ENCODE measurements around the gene FOSB. TPM values are rescaled to one million over a fixed set of nuclear protein-coding genes. Genes with fewer than 3 reads are reported as not detected.

Gene FOSB
- total RNA-seq, 6 donors from 2014 or later = 8.8 to 152 (median 94.9) TPM; not detected in 1

DNA sequence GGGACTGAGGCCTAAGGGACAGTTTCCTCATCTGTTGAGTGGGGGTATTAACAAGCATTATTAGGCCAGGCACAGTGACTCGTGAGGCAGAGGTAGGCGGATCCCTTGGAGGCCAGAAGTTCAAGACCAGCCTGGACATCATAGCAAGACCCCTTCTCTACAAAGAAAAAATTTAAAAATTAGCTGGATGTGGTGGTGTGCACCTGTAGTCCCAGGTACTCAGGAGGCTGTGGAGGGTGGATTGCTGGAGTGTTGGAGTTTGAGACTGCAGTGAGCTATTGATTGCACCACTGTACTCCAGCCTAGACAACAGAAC lies 11.3 kb upstream of the FOSB start:
- no peaks in the 10 kb centered on the region for H3K9me3 ChIP-seq
- H3K4me3 ChIP-seq = no peak overlapping the region
- H3K27ac ChIP-seq = peak overlapping the region; percentile 78 to 81 (median 79)
- H3K27me3 ChIP-seq = no peaks in the 10 kb centered on the region
- ATAC-seq (ENCODE audit: low FRiP score in 2 of 2) (no peak), DNase-seq (no peak)
- no peaks in the 10 kb centered on the region for H3K36me3 ChIP-seq
- peaks cover 23 to 40% (median 31%) of the 10 kb centered on the region in 4 donors for H3K4me1 ChIP-seq
- no peak for TF ChIP-seq EP300 (IDR thresholded peaks at IDR 0.05)
- TF ChIP-seq, protein P1, sequence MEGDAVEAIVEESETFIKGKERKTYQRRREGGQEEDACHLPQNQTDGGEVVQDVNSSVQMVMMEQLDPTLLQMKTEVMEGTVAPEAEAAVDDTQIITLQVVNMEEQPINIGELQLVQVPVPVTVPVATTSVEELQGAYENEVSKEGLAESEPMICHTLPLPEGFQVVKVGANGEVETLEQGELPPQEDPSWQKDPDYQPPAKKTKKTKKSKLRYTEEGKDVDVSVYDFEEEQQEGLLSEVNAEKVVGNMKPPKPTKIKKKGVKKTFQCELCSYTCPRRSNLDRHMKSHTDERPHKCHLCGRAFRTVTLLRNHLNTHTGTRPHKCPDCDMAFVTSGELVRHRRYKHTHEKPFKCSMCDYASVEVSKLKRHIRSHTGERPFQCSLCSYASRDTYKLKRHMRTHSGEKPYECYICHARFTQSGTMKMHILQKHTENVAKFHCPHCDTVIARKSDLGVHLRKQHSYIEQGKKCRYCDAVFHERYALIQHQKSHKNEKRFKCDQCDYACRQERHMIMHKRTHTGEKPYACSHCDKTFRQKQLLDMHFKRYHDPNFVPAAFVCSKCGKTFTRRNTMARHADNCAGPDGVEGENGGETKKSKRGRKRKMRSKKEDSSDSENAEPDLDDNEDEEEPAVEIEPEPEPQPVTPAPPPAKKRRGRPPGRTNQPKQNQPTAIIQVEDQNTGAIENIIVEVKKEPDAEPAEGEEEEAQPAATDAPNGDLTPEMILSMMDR (IDR thresholded peaks at IDR 0.05) = no peak
- TF ChIP-seq POLR2AphosphoS5 (IDR thresholded peaks at IDR 0.05) = no peak
- TF ChIP-seq POLR2A (IDR thresholded peaks at IDR 0.05) = no peak
- WGBS, 2 donors = 52 to 54% methylated on average over 2 of the region's 2 CpGs

DNA sequence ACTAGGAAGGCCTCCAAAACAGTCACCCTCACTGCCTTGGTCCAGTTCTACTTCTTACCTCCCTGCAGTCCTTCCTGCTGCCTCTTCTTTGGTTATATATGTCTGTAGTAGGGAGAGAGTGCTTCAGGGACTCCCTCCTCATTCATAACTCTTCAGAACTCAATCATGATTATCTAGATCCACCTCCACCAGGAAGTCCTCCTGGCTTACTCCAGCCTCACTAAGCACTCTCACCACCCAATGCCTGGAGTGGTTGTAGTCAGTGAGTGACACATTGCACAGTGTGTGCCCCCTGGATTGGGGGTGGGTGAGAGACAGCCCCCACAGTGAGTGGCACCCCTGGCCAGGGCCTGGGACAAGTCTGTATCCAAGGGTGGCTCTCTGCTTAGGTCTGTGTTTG lies 10.0 kb upstream of the FOSB start:
- Histone ChIP-seq H3K9me3 (no peaks in the 10 kb centered on the region), H3K36me3 (no peaks in the 10 kb centered on the region), H3K4me3 (no peak overlapping the region), H3K27me3 (no peaks in the 10 kb centered on the region), H3K27ac (no peak overlapping the region), H3K4me1 (peaks cover 21 to 35% (median 28%) of the 10 kb centered on the region in 4 donors)
- DNase-seq (no peak), ATAC-seq (ENCODE audit: low FRiP score in 2 of 2) (no peak)
- TF ChIP-seq POLR2AphosphoS5 (IDR thresholded peaks at IDR 0.05) (no peak), POLR2A (IDR thresholded peaks at IDR 0.05) (no peak), EP300 (IDR thresholded peaks at IDR 0.05) (no peak)
- TF ChIP-seq, protein P1 (IDR thresholded peaks at IDR 0.05) = no peak

DNA sequence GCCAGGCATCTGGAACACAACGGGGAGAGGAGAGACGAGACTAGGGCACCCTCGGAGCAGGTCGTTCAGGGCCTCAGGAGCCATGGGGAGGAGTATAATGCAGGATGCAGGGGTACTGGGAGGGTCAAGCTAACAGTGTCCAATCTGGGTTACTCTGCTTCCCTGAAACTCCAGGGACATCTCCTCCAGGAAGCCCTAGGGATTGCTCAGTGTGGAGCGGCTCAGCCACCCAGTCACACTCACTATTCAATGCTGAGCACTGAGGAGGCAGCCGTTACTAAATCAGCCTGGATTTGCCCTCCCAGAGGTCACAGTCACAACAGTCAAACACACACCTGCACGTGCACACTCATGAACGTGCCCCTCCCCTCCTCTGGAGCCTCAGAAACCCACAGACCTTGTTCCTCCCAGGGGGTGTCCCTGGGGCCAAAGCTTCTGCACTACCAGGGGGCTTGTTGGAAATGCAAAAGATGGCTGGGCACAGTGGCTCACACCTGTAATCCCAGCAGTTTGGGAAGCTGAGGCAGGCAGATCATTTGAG lies 6.9 kb upstream of the FOSB start:
- ATAC-seq (ENCODE audit: low FRiP score in 2 of 2) (no peak), DNase-seq (no peak)
- H3K4me3 ChIP-seq = no peak overlapping the region
- 51 to 57% methylated on average over 8 of the region's 8 CpGs for WGBS, 2 donors
- no peaks in the 10 kb centered on the region for H3K36me3 ChIP-seq
- H3K27ac ChIP-seq = no peak overlapping the region
- TF ChIP-seq, protein P1 (IDR thresholded peaks at IDR 0.05) = no peak
- TF ChIP-seq EP300 (IDR thresholded peaks at IDR 0.05) = no peak
- no peak for TF ChIP-seq POLR2A (IDR thresholded peaks at IDR 0.05)
- no peak for TF ChIP-seq POLR2AphosphoS5 (IDR thresholded peaks at IDR 0.05)
- H3K27me3 ChIP-seq = no peaks in the 10 kb centered on the region
- H3K9me3 ChIP-seq = no peaks in the 10 kb centered on the region
- peaks cover 7 to 10% (median 9%) of the 10 kb centered on the region in 4 donors for H3K4me1 ChIP-seq

DNA sequence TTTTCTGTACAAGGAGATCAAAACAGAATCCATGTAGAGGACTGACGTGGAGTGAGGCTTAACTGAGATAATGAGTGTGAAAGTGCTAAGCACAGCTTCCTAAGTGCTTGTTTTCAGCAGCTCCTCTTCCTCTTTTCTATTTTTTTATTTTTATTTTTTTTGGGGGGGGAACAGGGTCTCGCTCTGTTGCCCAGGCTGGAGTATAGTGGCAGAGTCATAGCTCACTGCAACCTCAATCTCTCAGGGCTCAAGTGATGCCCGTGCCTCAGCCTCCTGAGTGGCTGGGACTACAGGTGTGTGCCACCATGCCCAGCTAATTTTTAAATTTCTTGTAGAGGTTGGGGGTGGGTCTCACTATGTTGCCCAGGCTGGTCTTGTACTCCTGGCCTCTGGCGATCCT lies 5.6 kb upstream of the FOSB start:
- no peak for ATAC-seq (ENCODE audit: low FRiP score in 2 of 2)
- 69 to 75% methylated on average over 4 of the region's 4 CpGs for WGBS, 2 donors

DNA sequence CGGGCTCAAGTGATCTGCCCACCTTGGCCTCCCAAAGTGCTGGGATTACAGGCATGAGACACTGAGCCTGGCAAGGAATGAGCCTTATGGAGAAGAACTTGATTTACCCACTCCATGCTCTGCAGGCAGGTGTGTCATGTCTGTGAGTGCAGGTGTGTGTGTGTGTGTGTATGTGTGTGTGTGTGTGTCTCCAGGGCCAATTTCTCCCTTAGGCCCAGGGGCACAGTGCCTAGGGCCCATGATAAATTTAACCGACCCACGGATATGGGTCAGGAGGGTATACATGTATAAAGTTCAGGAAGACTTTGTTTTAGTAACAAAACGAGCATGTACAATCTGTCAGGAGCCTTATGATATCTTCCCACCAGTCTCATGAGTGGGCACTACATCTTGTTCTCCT lies 4.6 kb upstream of the FOSB start:
- no peak for ATAC-seq (ENCODE audit: low FRiP score in 2 of 2)
- H3K27me3 ChIP-seq = no peaks in the 10 kb centered on the region
- WGBS, 2 donors = 82 to 91% methylated on average over 4 of the region's 4 CpGs
- no peak overlapping the region for H3K27ac ChIP-seq
- no peaks in the 10 kb centered on the region for H3K36me3 ChIP-seq
- no peak for TF ChIP-seq POLR2A (IDR thresholded peaks at IDR 0.05)
- TF ChIP-seq, protein P1 (IDR thresholded peaks at IDR 0.05) = no peak
- no peak for TF ChIP-seq POLR2AphosphoS5 (IDR thresholded peaks at IDR 0.05)
- no peak for TF ChIP-seq EP300 (IDR thresholded peaks at IDR 0.05)
- H3K4me3 ChIP-seq = no peak overlapping the region
- DNase-seq = no peak
- H3K4me1 ChIP-seq = peaks cover 9 to 13% (median 10%) of the 10 kb centered on the region in 4 donors
- no peaks in the 10 kb centered on the region for H3K9me3 ChIP-seq

More for the DNA sequence above, 5.6 kb upstream of the FOSB start:
- no peak for DNase-seq
- H3K36me3 ChIP-seq = no peaks in the 10 kb centered on the region
- peaks cover 4 to 6% (median 5%) of the 10 kb centered on the region in 4 donors for H3K4me1 ChIP-seq
- no peak for TF ChIP-seq EP300 (IDR thresholded peaks at IDR 0.05)
- no peak for TF ChIP-seq POLR2AphosphoS5 (IDR thresholded peaks at IDR 0.05)
- TF ChIP-seq, protein P1 (IDR thresholded peaks at IDR 0.05) = no peak
- TF ChIP-seq POLR2A (IDR thresholded peaks at IDR 0.05) = no peak
- H3K9me3 ChIP-seq = no peaks in the 10 kb centered on the region
- H3K27me3 ChIP-seq = no peaks in the 10 kb centered on the region
- no peak overlapping the region for H3K4me3 ChIP-seq
- no peak overlapping the region for H3K27ac ChIP-seq
